ENCODE measurements around the gene SWSAP1.

The SWSAP1 gene

GRCh38 chr19:11365557-11366117, 8.8 kb upstream of the SWSAP1 start:
- Histone ChIP-seq H3K27me3 (ENCODE audit: insufficient read depth, low read length) (no peaks in the 10 kb centered on the region), H3K4me3 (ENCODE audit: low read depth, low read length, poor library complexity, severe bottlenecking) (no peak overlapping the region)
- TF ChIP-seq CTCF (IDR thresholded peaks at IDR 0.05; ENCODE audit: low read length), result no peak
- no peak for TF ChIP-seq EZH2 (IDR thresholded peaks at IDR 0.05; ENCODE audit: borderline replicate concordance, low read length)

GRCh38 chr19:11367528-11367927, 6.9 kb upstream of the SWSAP1 start:
- no peaks in the 10 kb centered on the region for H3K9me3 ChIP-seq (ENCODE audit: low read length)
- peaks cover 3% of the 10 kb centered on the region; the same call in 1 of the 2 replicates for H3K36me3 ChIP-seq (ENCODE audit: insufficient read depth, low read length)
- no peak overlapping the region for H3K27ac ChIP-seq (ENCODE audit: low read depth, low read length, poor library complexity, severe bottlenecking)
- no peak overlapping the region for H3K4me2 ChIP-seq (ENCODE audit: low read length)
- H3K4me3 ChIP-seq (ENCODE audit: low read depth, low read length, poor library complexity, severe bottlenecking), result no peak overlapping the region
- no peak overlapping the region for H2AFZ ChIP-seq (ENCODE audit: low read length)
- no peaks in the 10 kb centered on the region for H4K20me1 ChIP-seq (ENCODE audit: insufficient read depth, low read length)
- no peak overlapping the region for H3K9ac ChIP-seq (ENCODE audit: low read length)
- H3K27me3 ChIP-seq (ENCODE audit: insufficient read depth, low read length), result no peaks in the 10 kb centered on the region
- no peaks in the 10 kb centered on the region for H3K4me1 ChIP-seq (ENCODE audit: insufficient read depth, low read length, severe bottlenecking)
- TF ChIP-seq CTCF (IDR thresholded peaks at IDR 0.05; ENCODE audit: low read length) (no peak), EZH2 (IDR thresholded peaks at IDR 0.05; ENCODE audit: borderline replicate concordance, low read length) (no peak)
- no peaks in the 10 kb centered on the region for H3K79me2 ChIP-seq (ENCODE audit: insufficient read depth, low read length)
- H3K9me2 ChIP-seq (ENCODE audit: low read depth, low read length), result no peaks in the 10 kb centered on the region
- no peaks in the 10 kb centered on the region for H3F3A ChIP-seq (ENCODE audit: insufficient read depth, low read length)

More at GRCh38 chr19:11365557-11366117, 8.8 kb upstream of the SWSAP1 start:
- Histone ChIP-seq H4K20me1 (ENCODE audit: insufficient read depth, low read length) (no peaks in the 10 kb centered on the region), H3K4me1 (ENCODE audit: insufficient read depth, low read length, severe bottlenecking) (no peaks in the 10 kb centered on the region), H3K27ac (ENCODE audit: low read depth, low read length, poor library complexity, severe bottlenecking) (no peak overlapping the region), H3K9me3 (ENCODE audit: low read length) (no peaks in the 10 kb centered on the region), H3K79me2 (ENCODE audit: insufficient read depth, low read length) (no peaks in the 10 kb centered on the region), H3F3A (ENCODE audit: insufficient read depth, low read length) (no peaks in the 10 kb centered on the region), H3K9me2 (ENCODE audit: low read depth, low read length) (no peaks in the 10 kb centered on the region), H3K36me3 (ENCODE audit: insufficient read depth, low read length) (peaks cover 3% of the 10 kb centered on the region; the same call in 1 of the 2 replicates), H3K9ac (ENCODE audit: low read length) (no peak overlapping the region), H3K4me2 (ENCODE audit: low read length) (no peak overlapping the region), H2AFZ (ENCODE audit: low read length) (no peak overlapping the region)

- Histone ChIP-seq H3K79me2 (ENCODE audit: insufficient read depth, low read length) (no peaks in the 10 kb centered on the region), H4K20me1 (ENCODE audit: insufficient read depth, low read length) (no peaks in the 10 kb centered on the region), H3K9ac (ENCODE audit: low read length) (no peak overlapping the region), H3K4me3 (ENCODE audit: low read depth, low read length, poor library complexity, severe bottlenecking) (no peak overlapping the region), H3K27me3 (ENCODE audit: insufficient read depth, low read length) (no peaks in the 10 kb centered on the region), H3K27ac (ENCODE audit: low read depth, low read length, poor library complexity, severe bottlenecking) (no peak overlapping the region), H3K9me2 (ENCODE audit: low read depth, low read length) (no peaks in the 10 kb centered on the region), H2AFZ (ENCODE audit: low read length) (no peak overlapping the region), H3F3A (ENCODE audit: insufficient read depth, low read length) (no peaks in the 10 kb centered on the region), H3K4me2 (ENCODE audit: low read length) (no peak overlapping the region), H3K4me1 (ENCODE audit: insufficient read depth, low read length, severe bottlenecking) (peaks cover 13% of the 10 kb centered on the region), H3K36me3 (ENCODE audit: insufficient read depth, low read length) (peaks cover 5% of the 10 kb centered on the region; the same call in 1 of the 2 replicates), H3K9me3 (ENCODE audit: low read length) (no peaks in the 10 kb centered on the region)
- TF ChIP-seq EZH2 (IDR thresholded peaks at IDR 0.05; ENCODE audit: borderline replicate concordance, low read length), result no peak
- TF ChIP-seq CTCF (IDR thresholded peaks at IDR 0.05; ENCODE audit: low read length), result no peak
Observed at GRCh38 chr19:11370744-11371143, 3.7 kb upstream of the SWSAP1 start.
